Tibial nerve (tissue), 4 donors: Measurements from ENCODE around the gene SLC24A3.

ENCODE experiments used
- CTCF ChIP-seq, 5 experiments: fragments of 200-600 bp in 3 of 5; fragments of 450-650 bp in 2 of 5; sonication (generic) in 3 of 5; IDR thresholded peaks; one replicate each; pipeline ENCODE4 v1.5.1; 2016 to 2019; ENCODE audit warnings: antibody characterized with exemption in 5 of 5, mild to moderate bottlenecking in 3 of 5, moderate library complexity in 2 of 5
- EP300 ChIP-seq, 2 donors: sonication (generic); formaldehyde crosslinking; IDR thresholded peaks; one replicate each; pipeline ENCODE4 v1.6.1; 2017; ENCODE audit warnings: antibody characterized with exemption in 2 of 2, mild to moderate bottlenecking in 1 of 2

- TF ChIP-seq CTCF (IDR thresholded peaks at IDR 0.05) = no peak
- no peak for TF ChIP-seq EP300 (IDR thresholded peaks at IDR 0.05)
Measured at GRCh38 chr20:19344341-19344740, 131.9 kb downstream of the SLC24A3 start.
